K562 (cell line): ENCODE data around the gene KLHL28. TPM values are rescaled to one million over a fixed set of nuclear protein-coding genes. Genes with fewer than 3 reads are reported as not detected.

Experiments
- BRD9 ChIP-seq: fragments of 450-650 bp; IDR thresholded peaks from 2 replicates; pipeline ENCODE4 v1.6.1; 2018; ENCODE audit warnings: low read depth; ENCODE audit not compliant: partially characterized antibody
- CREB3 ChIP-seq: fragments of 450-650 bp; conservative IDR thresholded peaks from 2 replicates; pipeline ENCODE4 v1.6.1; 2016; ENCODE audit warnings: missing genetic modification characterization, low read depth, mild to moderate bottlenecking, missing compliant biosample characterization, moderate library complexity
- HDAC2 ChIP-seq: fragments of 450-650 bp; IDR thresholded peaks from 2 replicates; pipeline ENCODE4 v1.6.1; 2016; ENCODE audit warnings: mild to moderate bottlenecking
- MBD2 ChIP-seq: sonication (generic); IDR thresholded peaks from 2 replicates; pipeline ENCODE4 v1.6.1; 2016; ENCODE audit warnings: low read depth, borderline replicate concordance
- MXI1 ChIP-seq: IDR thresholded peaks from 2 replicates; pipeline ENCODE4 v1.6.1; 2011; ENCODE audit warnings: low read depth, mild to moderate bottlenecking, improper control_type of control experiment, low read length
- POLR2H ChIP-seq: IDR thresholded peaks from 2 replicates; pipeline ENCODE4 v1.6.1; 2016; ENCODE audit warnings: missing genetic modification characterization, low read depth, mild to moderate bottlenecking, control low read depth, missing compliant biosample characterization, moderate library complexity
- RAD51 ChIP-seq: fragments of 450-650 bp; IDR thresholded peaks from 2 replicates; pipeline ENCODE4 v1.7.1; 2016; ENCODE audit warnings: low read depth, mild to moderate bottlenecking, borderline replicate concordance
- RBM14 ChIP-seq: fragments of 200-400 bp; formaldehyde crosslinking; IDR thresholded peaks from 2 replicates; pipeline ENCODE4 v1.6.1; 2018; ENCODE audit warnings: low read depth, mild to moderate bottlenecking, low read length, moderate library complexity, borderline replicate concordance; ENCODE audit not compliant: insufficient read depth
- STAG1 ChIP-seq: sonication (generic); formaldehyde crosslinking; IDR thresholded peaks from 2 replicates; pipeline ENCODE4 v1.5.0; 2020; ENCODE audit warnings: missing genetic modification reagents, borderline replicate concordance
- ZBTB26 ChIP-seq: fragments of 450-650 bp; formaldehyde crosslinking; IDR thresholded peaks from 2 replicates; pipeline ENCODE4 v1.4.0; 2022; ENCODE audit warnings: missing genetic modification characterization
- ZNF589 ChIP-seq: fragments of 200-800 bp; sonication (Bioruptor generic); IDR thresholded peaks from 2 replicates; pipeline ENCODE4 v1.6.1; 2016; ENCODE audit warnings: low read depth, missing genetic modification characterization, missing compliant biosample characterization
- ZSCAN32 ChIP-seq: fragments of 450-650 bp; formaldehyde crosslinking; IDR thresholded peaks from 2 replicates; pipeline ENCODE4 v1.4.0; 2020; ENCODE audit warnings: mild to moderate bottlenecking, moderate library complexity
- polyA plus RNA-seq, 8 experiments: library from polyadenylated mRNA; depleted of rRNA in 4 of 8; stranded (reverse) in 5 of 8; unstranded in 3 of 8; fragments of >200 nt; fragmentation: Nextera tagmentation in 2 of 8; fragmentation: Illumina TruSeq in 1 of 8; extraction: Ambion mirVana in 2 of 8; extraction: Trizol in 1 of 8; gene quantifications; 2 replicates each; pipeline versions ENCODE4 v1.2.1 to v1.2.3, GENCODE V29; 2011 to 2014; ENCODE audit warnings: inconsistent platforms in 1 of 8, missing spikeins in 1 of 8
- total RNA-seq, 7 experiments: library from RNA; depleted of rRNA in 6 of 7; stranded (reverse); fragments of >200 nt in 6 of 7; fragmentation: Illumina TruSeq in 2 of 7; extraction: Trizol in 2 of 7; gene quantifications; 2 replicates each; pipeline versions ENCODE4 v1.2.1 to v1.2.3, GENCODE V29; 2011 to 2021; ENCODE audit warnings: low replicate concordance in 1 of 7

The KLHL28 gene
- total and polyA plus RNA-seq, 9 of the 15 experiments (the other 6 are each of a cell fraction or from before 2014, with no cell fraction given) = 1.1 to 7.5 (median 4.7) TPM

GRCh38 chr14:44940211-44940610 lies 21.5 kb downstream of the KLHL28 start (continued):
- TF ChIP-seq BRD9 = no peak
- TF ChIP-seq STAG1 (CRISPR knock-in tag) = no peak
- no peak for TF ChIP-seq HDAC2
- no peak for TF ChIP-seq ZSCAN32
- no peak for TF ChIP-seq MXI1
- TF ChIP-seq MBD2 = no peak
- no peak for TF ChIP-seq ZBTB26
- TF ChIP-seq CREB3 (tag) = no peak
- TF ChIP-seq RAD51 = no peak
- TF ChIP-seq POLR2H (tag) = no peak
- TF ChIP-seq ZNF589 (CRISPR knock-in tag) = no peak
- TF ChIP-seq RBM14 = no peak
